ENCODE results near the gene STYK1.
A peak's percentile ranks its signal among the peaks of the same experiment; 100 is the strongest.

The STYK1 gene

GRCh38 chr12:10673659-10674384, at the start of gene STYK1:
TSS of gene STYK1 (minus strand) at chr12:10674052. CDS start at chr12:10634618, 39,434 bp downstream.
- peak; percentile 85 for DNase-seq

- no peak for DNase-seq
These were observed 49.3 kb upstream of the STYK1 start, which contains the start of gene YBX3 for GRCh38 chr12:10722905-10723746. TSS of gene YBX3 (minus strand) at chr12:10723323. CDS start at chr12:10723111, 212 bp downstream.

- no peak for DNase-seq
These were observed 48.7 kb upstream of the STYK1 start for GRCh38 chr12:10722502-10722904.

GRCh38 chr12:10721651-10722501, 48.0 kb upstream of the STYK1 start:
- DNase-seq = no peak

- no peak for DNase-seq
These were observed 47.3 kb upstream of the STYK1 start for GRCh38 chr12:10720974-10721650.

GRCh38 chr12:10719482-10719881, 45.6 kb upstream of the STYK1 start:
- DNase-seq = no peak

GRCh38 chr12:10718279-10718821, 44.5 kb upstream of the STYK1 start:
- DNase-seq = no peak

- DNase-seq = no peak
These were observed 43.6 kb upstream of the STYK1 start for GRCh38 chr12:10717410-10717809.

GRCh38 chr12:10716704-10717315, 43.0 kb upstream of the STYK1 start:
- no peak for DNase-seq

GRCh38 chr12:10716277-10716676, 42.4 kb upstream of the STYK1 start:
- DNase-seq = no peak

- no peak for DNase-seq
These were observed 41.6 kb upstream of the STYK1 start for GRCh38 chr12:10715491-10715890.

- no peak for DNase-seq
These were observed 36.0 kb upstream of the STYK1 start for GRCh38 chr12:10709808-10710207.

GRCh38 chr12:10708862-10709261, 35.0 kb upstream of the STYK1 start:
- no peak for DNase-seq

- DNase-seq = no peak
These were observed 31.8 kb upstream of the STYK1 start for GRCh38 chr12:10705655-10706054.

GRCh38 chr12:10701843-10702242, 28.0 kb upstream of the STYK1 start:
- DNase-seq = no peak

- no peak for DNase-seq
These were observed 27.4 kb upstream of the STYK1 start for GRCh38 chr12:10701131-10701681.

- no peak for DNase-seq
These were observed 26.7 kb upstream of the STYK1 start for GRCh38 chr12:10700581-10700980.

GRCh38 chr12:10697862-10698261, 24.0 kb upstream of the STYK1 start:
- DNase-seq = no peak

GRCh38 chr12:10697156-10697555, 23.3 kb upstream of the STYK1 start:
- DNase-seq = no peak

- DNase-seq = no peak
These were observed 17.1 kb upstream of the STYK1 start for GRCh38 chr12:10690906-10691305.

- no peak for DNase-seq
These were observed 15.3 kb upstream of the STYK1 start for GRCh38 chr12:10689146-10689545.

Measured in NCI-H2029 (cell line).